Hematopoietic multipotent progenitor cell treated with erythropoietin and hydrocortisone succinate and interleukin-3 and kit ligand, for 6 days (in vitro differentiated cells): ENCODE data around the gene PTPRB.
"Not testable (repeated sequence)": the region's sequence is repeated elsewhere in the genome, so short reads cannot be mapped to it uniquely, and the experiment has no call there.

Source experiments
- DNase-seq: peaks from one replicate; pipeline ENCODE4 v3.0.0-alpha.2; 2015

The PTPRB gene

DNA sequence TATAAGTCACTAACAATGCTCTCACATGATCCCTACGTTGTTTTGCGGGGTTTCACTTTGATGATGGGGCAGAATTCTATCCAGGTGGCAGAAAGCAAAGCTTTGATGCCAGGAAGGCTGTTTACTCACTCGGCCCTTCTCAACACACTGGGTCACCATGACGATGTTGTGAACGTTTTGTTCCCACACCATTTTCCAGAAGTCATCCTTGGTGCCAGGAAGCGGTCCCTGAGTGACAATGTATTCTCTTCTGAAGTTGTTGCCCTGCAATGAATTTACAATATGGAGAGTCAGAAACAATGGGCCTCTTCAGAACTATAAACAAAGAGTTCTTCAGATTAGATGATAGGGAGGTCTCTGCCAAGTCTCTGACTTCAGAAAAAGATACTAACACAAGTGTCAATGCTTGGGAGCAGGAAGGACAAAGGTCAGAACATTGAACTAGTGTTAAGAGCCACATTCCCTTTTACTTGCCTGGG, 101.3 kb downstream of the PTPRB start:
- no peak for DNase-seq

DNA sequence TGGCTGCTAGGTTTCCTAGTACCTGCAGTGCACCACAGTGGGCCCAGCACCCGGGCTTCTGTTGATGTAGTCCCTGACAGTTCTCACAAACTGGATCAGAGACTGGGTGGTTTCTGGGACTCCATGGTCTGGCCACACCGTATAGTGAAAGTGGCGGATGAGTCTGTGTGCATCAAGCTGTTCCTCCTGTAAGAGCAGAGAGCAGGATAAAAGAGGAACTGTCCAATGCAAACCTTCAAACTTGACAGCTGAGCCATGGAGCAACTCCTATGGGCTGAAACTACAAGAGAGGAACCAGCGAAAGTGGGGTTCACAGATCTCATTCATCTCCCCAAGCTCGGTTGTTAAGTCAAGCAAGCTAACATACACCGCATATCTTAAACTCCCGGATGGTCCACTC, 102.8 kb downstream of the PTPRB start:
- DNase-seq = no peak

DNA sequence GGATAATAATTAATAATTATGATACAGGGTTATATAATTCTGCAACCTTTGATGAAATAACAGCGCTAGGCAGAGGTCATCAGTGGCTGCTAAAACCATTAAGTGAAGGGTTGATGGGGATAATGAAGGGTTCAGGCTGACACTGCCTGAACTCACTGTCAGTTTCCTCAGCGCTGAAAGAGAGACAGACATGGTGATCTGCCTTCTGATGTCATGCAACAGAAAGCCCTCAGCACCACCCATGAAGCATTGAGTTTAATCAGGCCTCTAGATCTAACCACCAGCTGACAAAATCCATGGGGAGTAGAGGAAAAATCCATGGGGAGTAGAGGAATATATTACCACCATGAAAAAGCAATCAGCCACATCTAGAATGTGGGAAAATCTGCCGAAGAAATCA, 107.6 kb downstream of the PTPRB start:
- DNase-seq = no peak

DNA sequence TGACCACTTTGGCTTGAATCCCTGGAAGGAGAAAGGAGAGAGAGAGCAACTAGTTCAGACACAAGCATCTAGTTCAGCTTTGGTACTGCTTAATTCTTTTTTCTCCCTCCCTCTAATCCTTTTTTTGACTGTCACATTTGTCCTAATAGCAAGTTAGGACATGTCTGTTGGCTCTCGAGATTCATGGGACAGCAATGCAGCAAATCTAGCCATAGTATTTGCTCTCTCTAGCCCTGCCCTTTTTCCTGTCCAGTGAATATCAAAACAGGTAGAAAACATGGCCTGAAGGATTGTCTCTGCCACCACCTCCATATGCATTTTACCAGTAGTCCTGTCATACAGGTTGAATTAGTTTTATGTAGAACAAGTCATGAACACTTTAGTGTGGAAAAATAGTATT, 116.4 kb downstream of the PTPRB start:
- DNase-seq = no peak

DNA sequence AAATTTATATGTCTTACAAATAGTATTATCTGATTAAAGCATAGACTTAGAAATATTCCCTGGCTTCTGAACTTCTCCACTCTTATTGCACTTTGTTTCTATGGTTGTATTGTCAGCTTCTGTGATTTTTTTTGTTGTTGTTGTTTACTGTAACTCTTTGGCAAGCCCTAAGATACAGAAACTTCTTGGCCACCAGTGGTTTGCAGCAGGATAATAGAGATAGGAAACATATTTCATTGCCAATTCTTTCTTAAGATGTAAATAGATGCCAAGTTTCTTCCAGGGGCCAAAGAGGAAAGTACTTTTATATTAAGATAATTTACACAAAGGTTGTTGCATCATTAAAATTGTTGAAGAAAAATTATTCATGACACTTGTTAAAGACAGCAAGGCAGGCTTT, 123.8 kb downstream of the PTPRB start:
- DNase-seq = no peak

DNA sequence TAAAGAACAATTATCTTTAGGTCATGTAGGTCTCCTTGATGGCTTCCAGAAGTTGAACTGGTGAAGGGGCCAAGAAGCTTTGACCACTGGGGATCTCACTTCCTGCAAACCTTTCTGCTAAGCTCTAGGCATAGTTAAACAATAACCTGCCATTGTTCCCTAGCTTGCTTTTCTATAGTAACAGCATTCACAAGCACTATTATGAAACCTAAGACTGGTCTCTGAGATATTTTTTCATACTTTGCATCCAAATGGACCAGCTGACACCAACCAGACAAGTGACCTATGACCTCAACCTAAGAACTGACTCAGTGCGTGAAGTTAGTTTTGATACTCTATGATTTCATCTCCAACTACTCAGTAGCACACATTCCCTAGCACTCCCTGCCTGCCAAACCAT, 129.1 kb downstream of the PTPRB start:
- DNase-seq = no peak

DNA sequence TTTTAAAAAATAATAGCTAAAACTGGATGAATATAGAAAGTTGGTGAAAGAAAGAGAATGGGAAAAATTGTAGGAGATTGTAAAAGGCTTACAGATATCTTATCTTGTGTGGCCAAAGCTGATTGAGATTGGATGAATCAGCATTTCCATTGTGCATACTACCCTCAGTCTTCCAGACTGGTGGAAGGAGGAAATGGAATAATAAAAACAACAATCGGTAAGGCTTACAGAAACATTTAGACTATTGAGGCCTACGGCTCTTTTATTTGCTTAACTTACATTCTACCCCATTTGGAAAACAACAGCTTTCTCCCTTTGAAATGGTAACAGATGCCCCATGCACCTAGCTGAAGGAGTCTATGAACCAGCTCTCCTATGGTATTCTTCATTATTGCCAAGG, 129.8 kb downstream of the PTPRB start:
- DNase-seq = no peak

DNA sequence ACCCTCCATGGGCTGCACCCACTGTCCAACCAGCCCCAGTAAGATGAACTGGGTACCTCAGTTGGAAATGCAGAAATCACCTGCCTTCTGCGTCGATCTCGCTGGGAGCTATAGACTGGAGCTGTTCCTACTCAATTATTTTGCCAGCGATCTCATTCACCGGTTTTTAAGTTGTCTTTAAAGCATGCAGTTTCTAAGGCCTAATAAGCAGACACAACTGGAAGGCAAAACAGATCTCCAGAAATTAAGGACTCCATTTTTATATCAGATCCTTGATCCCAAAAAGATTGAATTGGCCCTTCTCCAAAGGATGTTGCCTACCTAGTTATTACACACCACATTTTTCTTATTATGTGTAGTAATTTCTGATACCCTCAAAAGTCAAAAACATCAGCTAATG, 139.7 kb downstream of the PTPRB start:
- DNase-seq = no peak

DNA sequence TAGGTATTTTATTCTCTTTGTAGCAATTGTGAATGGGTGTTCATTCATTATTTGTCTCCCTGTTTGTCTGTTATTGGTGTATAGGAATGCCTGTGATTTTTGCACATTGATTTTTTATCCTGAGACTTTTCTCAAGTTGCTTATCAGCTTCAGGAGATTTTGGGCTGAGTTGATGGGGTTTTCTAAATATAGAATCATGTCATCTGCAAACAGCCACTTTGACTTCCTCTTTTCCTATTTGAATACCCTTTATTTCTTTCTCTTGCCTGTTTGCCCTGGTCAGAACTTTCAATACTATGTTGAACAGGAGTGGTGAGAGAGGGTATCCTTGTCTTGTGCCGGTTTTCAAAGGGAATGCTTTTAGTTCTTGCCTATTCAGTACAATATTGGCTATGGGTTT, 144.3 kb downstream of the PTPRB start:
- not testable (repeated sequence) for DNase-seq

DNA sequence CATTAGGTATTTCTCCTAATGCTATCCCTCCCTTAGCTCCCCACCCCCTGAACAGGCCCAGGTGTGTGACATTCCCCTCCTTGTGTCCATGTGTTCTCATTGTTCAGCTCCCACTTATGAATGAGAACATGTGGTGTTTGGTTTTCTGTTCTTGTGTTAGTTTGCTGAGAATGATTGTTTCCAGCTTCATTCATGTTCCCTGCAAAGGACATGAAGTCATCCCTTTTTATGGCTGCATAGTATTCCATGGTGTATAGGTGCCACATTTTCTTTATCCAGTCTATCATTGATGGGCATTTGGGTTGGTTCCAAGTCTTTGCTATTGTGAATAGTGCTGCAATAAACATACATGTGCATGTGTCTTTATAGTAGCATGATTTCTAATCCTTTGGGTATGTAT, 146.3 kb downstream of the PTPRB start:
- not testable (repeated sequence) for DNase-seq

DNA sequence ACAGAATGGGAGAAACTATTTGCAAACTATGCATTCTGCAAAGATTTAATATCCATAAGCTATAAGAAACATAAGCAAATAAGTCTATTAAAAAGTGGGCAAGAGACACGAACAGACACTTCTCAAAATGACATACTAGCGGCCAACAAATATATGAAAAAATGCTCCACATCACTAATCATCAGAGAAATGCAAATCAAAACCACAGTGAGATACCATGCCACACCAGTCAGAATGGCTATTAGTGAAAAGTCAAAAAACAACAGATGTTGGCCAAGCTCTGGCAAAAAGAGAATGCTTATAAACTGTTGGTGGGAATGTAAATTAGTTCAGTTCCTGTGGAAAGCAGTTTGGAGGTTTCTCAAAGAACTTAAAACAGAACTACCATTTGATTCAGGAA, 149.8 kb downstream of the PTPRB start:
- DNase-seq = no peak

DNA sequence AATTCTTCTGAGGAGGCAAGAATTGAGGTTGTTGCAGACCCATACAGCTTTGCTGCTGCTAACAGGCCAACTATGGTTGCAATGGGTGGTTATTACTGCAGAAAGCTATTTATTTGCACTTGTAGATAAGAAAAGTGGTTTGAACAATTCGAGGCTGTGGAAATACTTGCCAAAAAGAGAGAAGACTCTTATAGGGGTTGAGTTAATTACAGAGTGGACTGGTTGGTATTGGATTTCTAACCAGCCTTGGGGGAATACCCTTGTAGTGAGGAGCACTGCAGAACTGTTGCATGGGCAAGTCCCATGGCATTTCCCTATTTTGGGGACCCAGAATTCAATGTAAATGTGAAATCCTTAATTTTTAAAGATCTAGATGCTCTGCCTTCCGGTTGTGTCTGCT, 150.6 kb downstream of the PTPRB start:
- no peak for DNase-seq

DNA sequence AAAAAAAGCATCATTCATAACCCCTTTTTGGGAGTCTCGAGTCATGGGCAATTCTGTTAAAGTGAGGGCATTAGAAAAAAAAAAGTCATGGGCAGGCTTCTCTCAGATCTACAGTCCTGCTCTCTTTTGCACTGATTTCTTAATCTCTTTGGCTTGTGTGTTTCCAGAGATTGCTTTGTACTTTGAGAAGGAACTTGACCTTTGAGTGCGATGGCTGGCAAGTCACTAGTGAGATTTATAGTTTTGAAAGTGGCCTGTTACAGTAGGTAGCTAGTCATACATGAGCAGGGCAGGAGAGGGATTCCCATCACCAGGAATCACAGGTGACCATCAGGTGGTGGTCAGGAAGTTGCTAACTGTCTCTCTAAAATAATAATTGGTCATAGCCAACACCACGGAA, 151.5 kb downstream of the PTPRB start:
- DNase-seq = no peak

DNA sequence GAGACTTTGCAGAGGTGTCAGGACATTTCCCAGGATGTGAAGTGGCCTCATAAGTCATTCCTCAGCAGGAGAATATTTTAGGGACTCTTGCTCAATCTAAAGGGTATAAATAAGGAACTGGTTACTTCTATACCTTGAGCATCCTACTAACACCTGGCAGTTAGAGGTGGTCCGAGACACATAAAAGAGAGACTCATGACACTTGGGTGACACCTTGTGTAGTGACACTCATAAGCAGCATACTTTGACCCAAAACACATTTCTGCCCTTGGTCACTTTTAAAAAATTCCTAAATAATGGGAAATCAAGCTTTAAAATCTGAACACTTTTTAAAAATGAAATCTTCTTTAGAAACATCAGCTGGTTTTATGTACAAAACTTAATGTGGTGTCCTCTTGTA, 152.8 kb downstream of the PTPRB start:
- no peak for DNase-seq

DNA sequence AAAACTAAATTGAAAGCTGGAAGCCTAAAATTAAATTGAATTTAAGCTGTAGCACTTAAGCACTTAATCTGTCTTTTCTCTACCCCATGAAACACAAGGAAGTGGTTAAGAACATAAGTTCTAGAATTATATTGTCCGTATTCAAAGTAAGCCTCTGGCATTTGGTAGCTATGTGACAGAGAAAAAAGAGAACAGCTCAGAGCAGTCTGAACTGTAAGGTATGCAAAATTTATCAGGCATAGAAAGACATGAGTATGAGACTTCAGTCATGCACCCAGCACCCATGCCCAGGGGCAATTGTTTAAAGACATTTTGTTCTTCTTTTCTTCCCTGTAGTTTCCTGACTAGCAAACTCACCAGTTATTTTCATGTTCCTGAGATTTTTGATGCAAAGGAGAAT, 154.5 kb downstream of the PTPRB start:
- DNase-seq = no peak

DNA sequence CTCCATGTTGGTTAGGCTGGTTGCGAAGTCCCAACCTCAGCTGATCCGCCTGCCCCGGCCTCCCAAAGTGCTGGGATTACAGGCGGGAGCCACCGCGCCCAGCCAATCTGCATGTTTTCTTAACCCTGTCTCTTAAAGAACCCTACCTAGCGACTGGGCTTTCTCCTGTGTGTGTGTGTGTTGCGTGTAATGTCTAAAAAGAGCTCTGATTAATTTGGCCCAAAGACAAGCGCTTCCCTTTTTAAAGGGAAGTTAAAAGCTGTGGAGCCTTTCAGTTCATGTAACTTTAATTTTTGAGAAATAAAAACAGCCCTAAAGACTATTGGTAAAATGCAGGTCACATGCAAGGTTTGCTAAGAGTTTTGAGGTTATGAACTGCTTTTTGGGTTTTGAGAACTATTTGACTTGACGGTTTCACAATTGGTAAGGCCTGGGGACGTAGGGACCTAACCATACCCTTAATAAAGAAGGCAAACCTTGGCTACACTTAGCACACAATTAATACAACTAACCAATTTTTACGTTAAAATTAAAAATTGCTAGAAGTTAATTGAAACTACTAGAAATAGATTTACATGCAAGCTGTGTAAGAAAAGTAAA, 167.9 kb downstream of the PTPRB start:
- DNase-seq = no peak

DNA sequence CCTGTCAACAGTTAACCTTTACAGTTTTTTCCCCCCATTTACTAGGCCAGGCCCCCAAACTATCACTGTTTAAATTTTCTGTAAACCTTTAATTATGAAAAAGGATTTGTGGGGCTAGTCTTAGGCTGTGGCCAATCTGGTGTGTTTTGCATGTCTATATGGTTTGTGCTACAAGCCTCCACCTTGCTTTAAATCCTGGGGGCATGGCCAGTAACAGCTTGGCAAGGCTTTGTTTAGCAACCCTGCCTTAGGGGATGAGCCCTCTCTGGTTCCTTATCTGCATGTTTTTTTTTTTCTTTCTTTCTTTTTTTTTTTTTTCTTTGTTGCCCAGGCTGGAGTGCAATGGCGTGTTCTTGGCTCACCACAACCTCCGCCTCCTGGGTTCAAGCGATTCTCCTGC, 168.5 kb downstream of the PTPRB start:
- no peak for DNase-seq

DNA sequence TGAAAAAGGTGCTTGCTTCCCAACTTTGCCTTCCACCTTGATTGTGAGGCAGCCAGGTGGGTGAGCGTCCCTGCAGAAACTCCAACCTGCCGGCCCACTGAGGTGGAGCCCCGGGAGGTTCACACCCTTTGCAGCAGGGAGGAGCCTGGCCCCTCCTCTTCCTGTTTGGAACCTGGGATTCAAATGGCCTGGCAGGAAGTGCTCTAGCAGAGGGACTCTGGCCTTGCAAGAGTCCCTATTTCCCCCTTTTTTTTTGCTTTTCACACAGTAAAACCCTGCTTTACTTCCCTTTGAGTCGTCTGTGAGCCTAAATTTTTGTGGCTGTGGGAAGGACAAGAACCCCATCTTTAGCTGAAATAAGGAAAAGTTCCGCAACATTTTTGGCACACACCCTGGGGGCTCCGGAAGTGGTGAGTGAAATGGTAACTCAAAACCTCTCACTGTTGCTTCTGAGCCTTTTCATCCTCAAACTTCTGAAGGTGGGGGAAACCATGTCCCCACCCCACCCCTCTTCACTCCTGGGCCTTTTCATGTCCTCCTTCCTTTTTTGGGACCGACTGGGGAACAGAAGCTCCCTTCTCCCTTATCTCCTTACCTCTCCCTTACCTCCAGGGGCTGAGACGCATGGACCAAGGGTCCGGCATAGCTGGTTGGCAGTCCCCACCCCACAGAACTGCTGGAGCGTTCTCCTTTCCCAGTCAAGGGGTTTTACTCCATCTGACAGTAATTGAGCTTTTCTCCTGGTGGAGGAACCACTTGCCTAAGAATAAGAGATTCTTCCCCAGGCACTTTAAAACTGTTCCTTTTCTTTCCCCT, 169.1 kb downstream of the PTPRB start:
- no peak for DNase-seq

DNA sequence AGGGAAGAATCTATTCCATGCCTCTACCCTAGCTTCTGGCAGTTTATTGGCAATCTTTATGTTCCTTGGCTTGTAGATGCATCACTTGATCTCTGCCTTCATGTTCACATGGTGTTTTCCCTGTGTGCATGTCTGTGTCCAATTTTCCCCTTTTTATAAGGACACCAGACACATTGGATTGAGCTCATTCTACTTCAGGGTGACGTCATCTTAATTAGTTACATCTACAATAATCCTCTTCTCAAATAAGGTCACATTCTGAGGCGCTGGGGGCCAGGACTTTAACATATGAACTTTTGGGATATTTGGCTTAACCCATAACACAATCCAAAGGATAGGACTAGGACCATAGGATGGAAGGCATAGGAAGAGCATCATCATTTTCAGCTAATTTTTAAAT, 169.8 kb downstream of the PTPRB start:
- no peak for DNase-seq

DNA sequence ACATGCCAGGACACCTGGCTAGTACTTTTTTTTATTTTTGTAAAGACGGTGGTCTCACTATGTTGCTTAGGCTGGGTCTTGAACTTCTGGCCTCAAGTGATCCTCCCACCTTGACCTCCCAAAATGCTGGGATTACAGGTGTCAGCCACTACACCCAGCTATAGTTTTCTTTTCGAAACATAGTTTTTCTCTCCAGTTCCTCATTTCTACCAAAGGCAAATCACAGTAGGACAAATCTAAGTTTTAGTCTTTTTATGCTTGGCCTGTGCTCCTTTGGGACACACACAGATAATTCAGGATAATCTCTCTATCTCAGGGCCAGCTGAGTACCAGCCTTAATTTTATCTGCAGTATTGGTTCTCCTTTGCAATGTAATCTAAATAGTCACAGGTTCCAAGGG, 170.5 kb downstream of the PTPRB start:
- no peak for DNase-seq
